Islet of Langerhans (tissue), 1 donor: Measurements from ENCODE around the gene GPR180.

ENCODE experiments used
- FAIRE-seq: peaks from one replicate; lab custom pipeline; 2011; peaks lifted over from hg19 to GRCh38; lab: Jason Lieb, UNC

The GPR180 gene

GRCh38 chr13:94601446-94602431 lies at the start of gene GPR180:
TSS of gene GPR180 (plus strand) at chr13:94601857. CDS start at chr13:94601928, 71 bp downstream.
- peak; percentile 99 for FAIRE-seq

- FAIRE-seq: no peak
Measured at GRCh38 chr13:94552095-94552494, 49.6 kb upstream of the GPR180 start.

GRCh38 chr13:94553766-94554165 lies 47.9 kb upstream of the GPR180 start:
- FAIRE-seq: no peak

- no peak for FAIRE-seq
Measured at GRCh38 chr13:94556041-94556440, 45.6 kb upstream of the GPR180 start.

- FAIRE-seq: no peak
Measured at GRCh38 chr13:94556621-94557020, 45.0 kb upstream of the GPR180 start.

- no peak for FAIRE-seq
Measured at GRCh38 chr13:94557684-94558235, 43.9 kb upstream of the GPR180 start.

GRCh38 chr13:94558716-94559115 lies 42.9 kb upstream of the GPR180 start:
- no peak for FAIRE-seq

GRCh38 chr13:94559222-94559795 lies 42.3 kb upstream of the GPR180 start:
- no peak for FAIRE-seq

- peak; percentile 30 for FAIRE-seq
Measured at GRCh38 chr13:94560116-94560515, 41.5 kb upstream of the GPR180 start.

- FAIRE-seq: no peak
Measured at GRCh38 chr13:94561126-94561525, 40.5 kb upstream of the GPR180 start.

GRCh38 chr13:94567581-94567980 lies 34.1 kb upstream of the GPR180 start:
- FAIRE-seq: no peak

- FAIRE-seq: no peak
Measured at GRCh38 chr13:94568443-94568842, 33.2 kb upstream of the GPR180 start.

- no peak for FAIRE-seq
Measured at GRCh38 chr13:94569615-94570014, 32.0 kb upstream of the GPR180 start.

- no peak for FAIRE-seq
Measured at GRCh38 chr13:94579063-94579462, 22.6 kb upstream of the GPR180 start.

- no peak for FAIRE-seq
Measured at GRCh38 chr13:94583926-94584325, 17.7 kb upstream of the GPR180 start.

- no peak for FAIRE-seq
Measured at GRCh38 chr13:94585543-94586101, 16.0 kb upstream of the GPR180 start.

GRCh38 chr13:94586371-94586770 lies 15.3 kb upstream of the GPR180 start:
- no peak for FAIRE-seq

GRCh38 chr13:94588541-94588940 lies 13.1 kb upstream of the GPR180 start:
- FAIRE-seq: no peak

- no peak for FAIRE-seq
Measured at GRCh38 chr13:94590744-94591143, 10.9 kb upstream of the GPR180 start.

- no peak for FAIRE-seq
Measured at GRCh38 chr13:94595001-94595949, 6.4 kb upstream of the GPR180 start.

GRCh38 chr13:94595950-94596574 lies 5.6 kb upstream of the GPR180 start, which contains the start of gene TGDS:
TSS of gene TGDS (minus strand) at chr13:94596152. CDS start at chr13:94596136, 16 bp downstream.
- no peak for FAIRE-seq
